Measurements from ENCODE around the gene DOCK6. TPM values are rescaled to one million over a fixed set of nuclear protein-coding genes. Genes with fewer than 3 reads are reported as not detected.

DOCK6 gene
- total and polyA plus RNA-seq, 2 of the 13 experiments (the other 11 are each of a cell fraction or from before 2014, with no cell fraction given) = 5.4 to 38.1 TPM

DNA sequence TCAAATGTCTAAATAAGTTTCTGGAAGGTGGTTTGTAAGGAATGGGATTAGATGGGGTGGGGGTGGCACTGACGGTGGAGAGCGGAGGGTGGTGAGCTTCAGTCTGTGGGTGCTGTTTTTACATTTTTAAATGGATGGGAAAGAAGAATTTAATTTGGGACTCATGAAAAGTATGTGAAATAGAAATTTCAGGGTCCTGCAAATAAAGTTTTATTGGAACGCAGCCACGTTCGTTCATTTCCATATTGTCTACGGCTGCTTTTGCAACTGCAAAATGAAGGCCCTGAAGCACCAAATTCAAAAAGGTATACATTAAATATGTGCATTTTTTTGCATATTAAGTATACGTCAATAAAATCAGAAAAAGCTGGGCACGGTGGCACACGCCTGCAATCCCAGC lies 74.9 kb downstream of the DOCK6 start:
- intact Hi-C loops (cut with micrococcal nuclease; ENCODE audit: unreplicated experiment) (no loop called here), in situ Hi-C loops (cut with HindIII; ENCODE audit: extremely low pct_ligation_motif_present, low pct_unique_long_range_greater_than_20kb) (no loop called here)
- Histone ChIP-seq H3K4me1 (ENCODE audit: insufficient read depth, low read length) (peaks cover 7% of the 10 kb centered on the region), H3K27ac (ENCODE audit: extremely low read length, insufficient read depth, low read length) (no peak overlapping the region), H3K4me3 (replicated peaks in 1 of 3; ENCODE audit: insufficient read depth in 1 of 3, low read depth in 2 of 3, low read length in 3 of 3) (no peak overlapping the region), H3K79me2 (ENCODE audit: insufficient read depth, low read length) (no peaks in the 10 kb centered on the region), H3K27me3 (ENCODE audit: control insufficient read depth in 1 of 2, insufficient read depth in 2 of 2, low read length in 2 of 2) (no peaks in the 10 kb centered on the region), H2AFZ (ENCODE audit: low read length) (no peak overlapping the region), H3K4me2 (ENCODE audit: low read depth, low read length) (no peak overlapping the region), H3K9ac (ENCODE audit: insufficient read depth, low read depth, low read length) (no peak overlapping the region), H3K36me3 (replicated peaks in 1 of 2; ENCODE audit: control insufficient read depth in 1 of 2, insufficient read depth in 2 of 2, low read length in 2 of 2) (no peaks in the 10 kb centered on the region), H3K9me3 (ENCODE audit: low read length) (no peaks in the 10 kb centered on the region), H4K20me1 (ENCODE audit: insufficient read depth, low read length) (no peaks in the 10 kb centered on the region)
- POLR2A ChIA-PET = interaction anchor here (1.7 kb wide), 1 partner anchor 44 kb away, joined by 4 read pairs; no protein-coding TSS in a partner anchor
- DNase-seq (ENCODE audit: low spot score) (no peak), FAIRE-seq (no peak), ATAC-seq (no peak)
- TF ChIP-seq, protein P1, sequence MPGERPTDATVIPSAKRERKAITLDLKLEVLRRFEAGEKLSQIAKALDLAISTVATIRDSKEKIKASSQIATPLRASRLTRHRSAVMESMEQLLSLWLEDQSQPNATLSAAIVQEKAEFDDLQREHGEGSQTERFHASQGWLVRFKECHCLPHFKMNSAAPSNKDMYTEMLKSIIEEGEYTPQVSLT (CRISPR knock-in tag; IDR thresholded peaks at IDR 0.05; ENCODE audit: borderline replicate concordance, low read depth) = no peak
- TF ChIP-seq, protein P2, sequence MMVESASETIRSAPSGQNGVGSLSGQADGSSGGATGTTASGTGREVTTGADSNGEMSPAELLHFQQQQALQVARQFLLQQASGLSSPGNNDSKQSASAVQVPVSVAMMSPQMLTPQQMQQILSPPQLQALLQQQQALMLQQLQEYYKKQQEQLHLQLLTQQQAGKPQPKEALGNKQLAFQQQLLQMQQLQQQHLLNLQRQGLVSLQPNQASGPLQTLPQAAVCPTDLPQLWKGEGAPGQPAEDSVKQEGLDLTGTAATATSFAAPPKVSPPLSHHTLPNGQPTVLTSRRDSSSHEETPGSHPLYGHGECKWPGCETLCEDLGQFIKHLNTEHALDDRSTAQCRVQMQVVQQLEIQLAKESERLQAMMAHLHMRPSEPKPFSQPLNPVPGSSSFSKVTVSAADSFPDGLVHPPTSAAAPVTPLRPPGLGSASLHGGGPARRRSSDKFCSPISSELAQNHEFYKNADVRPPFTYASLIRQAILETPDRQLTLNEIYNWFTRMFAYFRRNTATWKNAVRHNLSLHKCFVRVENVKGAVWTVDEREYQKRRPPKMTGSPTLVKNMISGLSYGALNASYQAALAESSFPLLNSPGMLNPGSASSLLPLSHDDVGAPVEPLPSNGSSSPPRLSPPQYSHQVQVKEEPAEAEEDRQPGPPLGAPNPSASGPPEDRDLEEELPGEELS (CRISPR knock-in tag; IDR thresholded peaks at IDR 0.05) = no peak
- TF ChIP-seq MIXL1 (CRISPR knock-in tag; IDR thresholded peaks at IDR 0.05) (no peak), MEF2D (CRISPR knock-in tag; IDR thresholded peaks at IDR 0.05) (no peak), ZIK1 (CRISPR knock-in tag; IDR thresholded peaks at IDR 0.05; ENCODE audit: borderline replicate concordance, low read depth) (no peak), ZKSCAN5 (CRISPR knock-in tag; IDR thresholded peaks at IDR 0.05) (no peak), NBN (conservative IDR thresholded peaks at IDR 0.05) (no peak), PHF5A (CRISPR knock-in tag; IDR thresholded peaks at IDR 0.05; ENCODE audit: low read depth, unreplicated experiment) (no peak), ETV6 (CRISPR knock-in tag; conservative IDR thresholded peaks at IDR 0.05) (no peak), ZNF552 (CRISPR knock-in tag; IDR thresholded peaks at IDR 0.05; ENCODE audit: borderline replicate concordance) (no peak), HNF4A (CRISPR knock-in tag; IDR thresholded peaks at IDR 0.05) (no peak), ZNF333 (CRISPR knock-in tag; IDR thresholded peaks at IDR 0.05; ENCODE audit: borderline replicate concordance) (no peak), HNRNPL (IDR thresholded peaks at IDR 0.05; ENCODE audit: low read depth, low read length) (no peak), ZFP37 (CRISPR knock-in tag; IDR thresholded peaks at IDR 0.05; ENCODE audit: borderline replicate concordance) (no peak), ATF7-NPFF (CRISPR knock-in tag; IDR thresholded peaks at IDR 0.05; ENCODE audit: low read depth) (no peak), NFIB (CRISPR knock-in tag; IDR thresholded peaks at IDR 0.05; ENCODE audit: borderline replicate concordance) (no peak), ZNF891 (CRISPR knock-in tag; IDR thresholded peaks at IDR 0.05) (no peak), ZNF841 (CRISPR knock-in tag; IDR thresholded peaks at IDR 0.05; ENCODE audit: borderline replicate concordance) (no peak)
- TF ChIP-seq, protein P3, sequence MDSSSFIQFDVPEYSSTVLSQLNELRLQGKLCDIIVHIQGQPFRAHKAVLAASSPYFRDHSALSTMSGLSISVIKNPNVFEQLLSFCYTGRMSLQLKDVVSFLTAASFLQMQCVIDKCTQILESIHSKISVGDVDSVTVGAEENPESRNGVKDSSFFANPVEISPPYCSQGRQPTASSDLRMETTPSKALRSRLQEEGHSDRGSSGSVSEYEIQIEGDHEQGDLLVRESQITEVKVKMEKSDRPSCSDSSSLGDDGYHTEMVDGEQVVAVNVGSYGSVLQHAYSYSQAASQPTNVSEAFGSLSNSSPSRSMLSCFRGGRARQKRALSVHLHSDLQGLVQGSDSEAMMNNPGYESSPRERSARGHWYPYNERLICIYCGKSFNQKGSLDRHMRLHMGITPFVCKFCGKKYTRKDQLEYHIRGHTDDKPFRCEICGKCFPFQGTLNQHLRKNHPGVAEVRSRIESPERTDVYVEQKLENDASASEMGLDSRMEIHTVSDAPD (CRISPR knock-in tag; IDR thresholded peaks at IDR 0.05) = no peak
- TF ChIP-seq, protein P4, sequence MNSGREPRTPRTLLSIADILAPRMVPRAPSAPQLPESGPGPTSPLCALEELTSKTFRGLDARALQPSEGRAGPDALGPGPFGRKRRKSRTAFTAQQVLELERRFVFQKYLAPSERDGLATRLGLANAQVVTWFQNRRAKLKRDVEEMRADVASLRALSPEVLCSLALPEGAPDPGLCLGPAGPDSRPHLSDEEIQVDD (CRISPR knock-in tag; IDR thresholded peaks at IDR 0.05; ENCODE audit: borderline replicate concordance) = no peak
- CTCF ChIA-PET (ENCODE audit: low intra/inter-chr PET ratio, low total read pairs) = no interaction called here
- no TSS peak for BruUV-seq (replicated peaks)
- over 99% methylated on average over 9 of the region's 9 CpGs for WGBS (ENCODE audit: low lambda C conversion rate)

Measured in HepG2 (cell line).